WERI-Rb-1 (cell line): ENCODE measurements around the gene COQ8A.

Experiments used
- DNase-seq: peaks from one replicate; pipeline ENCODE4 v3.0.0-alpha.2; 2020
- H3K27ac ChIP-seq: fragments of 250-450 bp; sonication (Bioruptor Pico); 2 replicates; pipeline ENCODE4 v1.5.1; 2020; ENCODE audit warnings: mild to moderate bottlenecking, moderate library complexity
- H3K27me3 ChIP-seq: fragments of 250-450 bp; sonication (Bioruptor Pico); 2 replicates; pipeline ENCODE4 v1.5.1; 2021; ENCODE audit warnings: mild to moderate bottlenecking, low read depth, moderate library complexity; ENCODE audit not compliant: insufficient read depth, severe bottlenecking
- H3K36me3 ChIP-seq: fragments of 250-450 bp; sonication (Bioruptor Pico); 2 replicates; pipeline ENCODE4 v1.5.1; 2020; ENCODE audit warnings: mild to moderate bottlenecking, moderate library complexity
- H3K4me3 ChIP-seq: 2 replicates; pipeline ENCODE4 v1.5.1; 2011; ENCODE audit warnings: low read depth, mild to moderate bottlenecking, control low read depth, low read length
- H3K9me3 ChIP-seq: fragments of 250-450 bp; sonication (Bioruptor Pico); 2 replicates; pipeline ENCODE4 v1.5.1; 2021; ENCODE audit warnings: mild to moderate bottlenecking, moderate library complexity; ENCODE audit not compliant: severe bottlenecking
- CTCF ChIP-seq: IDR thresholded peaks from 2 replicates; pipeline ENCODE4 v1.5.1; 2011; ENCODE audit warnings: low read depth, mild to moderate bottlenecking, control low read depth, inconsistent platforms, low read length

COQ8A gene

GRCh38 chr1:226984521-226985238 is 44.6 kb downstream of the COQ8A start:
- no peak for DNase-seq
- no peak for TF ChIP-seq CTCF
- Histone ChIP-seq H3K27ac (no peak overlapping the region), H3K36me3 (no peaks in the 10 kb centered on the region), H3K27me3 (no peaks in the 10 kb centered on the region), H3K9me3 (no peaks in the 10 kb centered on the region), H3K4me3 (no peak overlapping the region)

GRCh38 chr1:226985239-226985838 is 45.2 kb downstream of the COQ8A start:
- Histone ChIP-seq H3K27ac (no peak overlapping the region), H3K36me3 (no peaks in the 10 kb centered on the region), H3K4me3 (no peak overlapping the region), H3K27me3 (no peaks in the 10 kb centered on the region), H3K9me3 (no peaks in the 10 kb centered on the region)
- TF ChIP-seq CTCF, result no peak
- no peak for DNase-seq

GRCh38 chr1:226985839-226986463 is 45.9 kb downstream of the COQ8A start:
- DNase-seq, result no peak
- Histone ChIP-seq H3K27ac (no peak overlapping the region), H3K4me3 (no peak overlapping the region), H3K36me3 (no peaks in the 10 kb centered on the region), H3K27me3 (no peaks in the 10 kb centered on the region), H3K9me3 (no peaks in the 10 kb centered on the region)
- TF ChIP-seq CTCF, result no peak

- Histone ChIP-seq H3K27me3 (no peaks in the 10 kb centered on the region), H3K9me3 (no peaks in the 10 kb centered on the region), H3K36me3 (no peaks in the 10 kb centered on the region), H3K27ac (no peak overlapping the region), H3K4me3 (no peak overlapping the region)
- no peak for DNase-seq
- no peak for TF ChIP-seq CTCF
These were observed 46.5 kb downstream of the COQ8A start for GRCh38 chr1:226986496-226987178.

- DNase-seq, result no peak
- Histone ChIP-seq H3K4me3 (no peak overlapping the region), H3K36me3 (no peaks in the 10 kb centered on the region), H3K9me3 (no peaks in the 10 kb centered on the region), H3K27me3 (no peaks in the 10 kb centered on the region), H3K27ac (no peak overlapping the region)
- no peak for TF ChIP-seq CTCF
These were observed 47.1 kb downstream of the COQ8A start for GRCh38 chr1:226987179-226987536.
